Gastrocnemius medialis (tissue), 4 donors: Measurements from ENCODE around the gene ABTB2. TPM values are rescaled to one million over a fixed set of nuclear protein-coding genes. Genes with fewer than 3 reads are reported as not detected.

Experiments used
- ATAC-seq, 2 donors: fragments of 150-250 bp; one replicate each; pipeline ENCODE4 v1.9.1; 2016
- DNase-seq, 2 donors: peaks; one replicate each; pipeline ENCODE4 v3.0.0-alpha.2; 2019
- H3K27ac ChIP-seq, 4 donors: fragments of 200-600 bp; sonication (generic); 1 replicate in 1 of 4; 2 replicates in 3 of 4; pipeline ENCODE4 v1.5.1; 2016 to 2018; ENCODE audit warnings: mild to moderate bottlenecking in 2 of 4, moderate library complexity in 1 of 4
- H3K27me3 ChIP-seq, 3 donors: fragments of 200-600 bp; sonication (generic) in 2 of 3; 1 replicate in 1 of 3; 2 replicates in 2 of 3; pipeline versions ENCODE4 v1.5.1 to v1.6.0; 2016 to 2019; ENCODE audit warnings: mild to moderate bottlenecking in 1 of 3, moderate library complexity in 1 of 3
- H3K36me3 ChIP-seq, 2 donors: fragments of 200-600 bp; sonication (generic) in 1 of 2; one replicate each; pipeline ENCODE4 v1.5.1; 2017 to 2018
- H3K4me1 ChIP-seq, 2 donors: fragments of 200-600 bp; sonication (generic) in 1 of 2; one replicate each; pipeline ENCODE4 v1.5.1; 2016 to 2017; ENCODE audit warnings: mild to moderate bottlenecking in 2 of 2
- H3K4me3 ChIP-seq, 4 donors: fragments of 200-600 bp; sonication (generic) in 3 of 4; 1 replicate in 1 of 4; 2 replicates in 3 of 4; pipeline ENCODE4 v1.5.1; 2016 to 2019; ENCODE audit warnings: mild to moderate bottlenecking in 2 of 4
- H3K9me3 ChIP-seq, 3 donors: fragments of 200-600 bp; sonication (generic) in 2 of 3; 1 replicate in 1 of 3; 2 replicates in 2 of 3; pipeline ENCODE4 v1.5.1; 2016 to 2019
- CTCF ChIP-seq, 5 experiments: fragments of 450-650 bp in 3 of 5; fragments of 200-600 bp in 2 of 5; sonication (generic) in 2 of 5; IDR thresholded peaks in 4 of 5; conservative IDR thresholded peaks in 1 of 5; 1 replicate in 4 of 5; 2 replicates in 1 of 5; pipeline ENCODE4 v1.5.1; 2016 to 2019; ENCODE audit warnings: antibody characterized with exemption in 5 of 5, mild to moderate bottlenecking in 3 of 5, moderate library complexity in 3 of 5
- POLR2A ChIP-seq, 2 donors: fragments of 450-650 bp; IDR thresholded peaks; one replicate each; pipeline ENCODE4 v1.6.1; 2017; ENCODE audit warnings: antibody characterized with exemption in 2 of 2, mild to moderate bottlenecking in 2 of 2, moderate library complexity in 2 of 2
- in situ Hi-C, 4 donors: fragments of 200-750 bp; cut with MboI; loops; one replicate each; pipeline versions ENCODE4 v1.15.0 to v1.8.0; 2017; ENCODE audit warnings: low sequenced_read_pairs in 4 of 4
- intact Hi-C: fragments of 100-400 bp; cut with DNase I; formaldehyde crosslinking; loops from one replicate; pipeline ENCODE4 v1.15.1; 2023; ENCODE audit warnings: low total_unique reads
- total RNA-seq, 4 donors: library from RNA; depleted of rRNA; stranded (reverse); fragments of >200 nt; gene quantifications; one replicate each; pipeline versions ENCODE4 v1.1.0 to v1.2.3, GENCODE V29; 2016

Gene ABTB2
- total RNA-seq, 4 donors from 2014 or later: 8.8 to 30.7 (median 12.2) TPM

DNA sequence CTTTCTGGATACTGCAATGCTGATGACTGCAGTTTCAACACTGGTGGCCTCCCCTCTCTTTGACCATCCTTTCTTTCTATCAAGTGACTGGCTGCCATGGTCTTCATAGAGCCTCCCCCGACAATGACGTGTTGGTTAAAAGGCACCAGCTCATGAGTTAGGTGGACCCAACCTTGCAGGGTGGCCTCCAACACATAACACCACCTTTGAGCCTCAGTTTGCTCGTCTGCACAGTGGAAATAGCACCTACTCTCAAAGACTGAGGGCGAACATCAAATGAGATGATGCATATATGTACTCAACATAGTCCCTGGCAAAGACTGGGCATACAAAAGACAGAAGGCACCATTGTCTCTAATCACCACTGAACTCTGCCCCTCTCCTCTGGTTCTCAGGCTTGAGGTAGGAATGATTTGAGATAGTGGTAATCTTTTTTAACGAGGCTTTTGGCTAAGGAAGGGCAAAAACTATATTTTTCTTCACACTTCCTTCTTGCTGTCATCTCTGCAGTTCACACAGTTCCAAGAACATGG, 133.3 kb downstream of the ABTB2 start:
- intact Hi-C loops (no loop called here), in situ Hi-C loops (no loop called here)
- Histone ChIP-seq H3K27me3 (no peaks in the 10 kb centered on the region), H3K4me3 (no peak overlapping the region), H3K4me1 (peaks cover 9 to 12% of the 10 kb centered on the region in 2 donors), H3K9me3 (no peaks in the 10 kb centered on the region), H3K36me3 (no peaks in the 10 kb centered on the region), H3K27ac (no peak overlapping the region)
- ATAC-seq (no peak), DNase-seq (no peak)
- no peak for TF ChIP-seq CTCF (IDR thresholded peaks at IDR 0.05 in 4 of 5, conservative IDR thresholded peaks at IDR 0.05 in 1 of 5)
- no peak for TF ChIP-seq POLR2A (IDR thresholded peaks at IDR 0.05)

DNA sequence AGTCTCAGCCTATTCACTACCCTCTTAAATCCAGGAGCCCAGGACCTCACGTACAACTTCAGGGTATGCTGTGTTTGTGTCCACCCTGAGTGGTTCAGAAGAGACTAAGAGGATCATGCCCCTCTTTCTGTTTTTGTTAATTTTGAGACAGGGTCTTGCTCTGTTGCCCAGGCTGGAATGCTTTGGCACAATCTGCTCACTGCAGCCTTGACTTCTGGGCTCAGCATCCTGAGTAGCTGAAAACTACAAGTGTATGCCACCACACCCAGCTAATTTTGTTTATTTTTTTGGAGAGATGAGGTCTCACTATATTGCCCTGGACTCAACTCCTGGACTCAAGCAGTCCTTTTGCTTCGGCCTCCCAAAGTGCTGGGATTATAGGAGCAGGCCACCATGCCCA, 133.9 kb downstream of the ABTB2 start:
- ATAC-seq (no peak), DNase-seq (no peak)
- Histone ChIP-seq H3K36me3 (no peaks in the 10 kb centered on the region), H3K4me1 (peaks cover 9 to 17% of the 10 kb centered on the region in 2 donors), H3K27ac (no peak overlapping the region), H3K9me3 (no peaks in the 10 kb centered on the region), H3K4me3 (no peak overlapping the region), H3K27me3 (no peaks in the 10 kb centered on the region)
- intact Hi-C loops (no loop called here), in situ Hi-C loops (no loop called here)
- TF ChIP-seq POLR2A (IDR thresholded peaks at IDR 0.05): no peak
- no peak for TF ChIP-seq CTCF (IDR thresholded peaks at IDR 0.05 in 4 of 5, conservative IDR thresholded peaks at IDR 0.05 in 1 of 5)

GRCh38 chr11:34223021-34223813, 134.6 kb downstream of the ABTB2 start:
- in situ Hi-C loops: no loop called here

DNA sequence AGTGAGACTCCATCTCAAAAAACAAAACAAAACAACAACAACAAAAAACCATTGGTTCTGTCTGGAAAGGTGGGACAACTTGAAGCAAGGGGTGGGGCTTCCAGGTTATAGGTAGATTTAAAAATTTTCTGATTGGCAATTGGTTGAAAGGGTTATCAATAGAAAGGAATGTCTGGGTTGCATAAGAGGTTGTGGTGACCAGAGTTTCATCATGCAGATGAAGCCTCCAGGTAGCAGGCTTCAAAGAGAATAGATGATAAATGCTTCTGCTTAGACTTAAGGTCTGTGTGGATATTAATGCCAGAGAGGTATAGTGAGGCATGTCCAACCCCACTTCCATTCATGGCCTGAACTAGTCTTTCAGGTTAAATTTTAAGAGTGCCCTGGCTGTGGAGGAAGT, 135.8 kb downstream of the ABTB2 start:
- in situ Hi-C loops (no loop called here), intact Hi-C loops (no loop called here)
- DNase-seq (no peak), ATAC-seq (no peak)
- Histone ChIP-seq H3K4me3 (no peak overlapping the region), H3K27ac (no peak overlapping the region), H3K9me3 (no peaks in the 10 kb centered on the region), H3K36me3 (no peaks in the 10 kb centered on the region), H3K27me3 (no peaks in the 10 kb centered on the region), H3K4me1 (peaks cover 9 to 17% of the 10 kb centered on the region in 2 donors)
- TF ChIP-seq CTCF (IDR thresholded peaks at IDR 0.05 in 4 of 5, conservative IDR thresholded peaks at IDR 0.05 in 1 of 5) (no peak), POLR2A (IDR thresholded peaks at IDR 0.05) (no peak)

More at GRCh38 chr11:34223021-34223813, 134.6 kb downstream of the ABTB2 start:
- H3K27me3 ChIP-seq: no peaks in the 10 kb centered on the region
- peak; percentile 18 to 44 for ATAC-seq
- no peak overlapping the region for H3K4me3 ChIP-seq
- H3K9me3 ChIP-seq: no peaks in the 10 kb centered on the region
- H3K36me3 ChIP-seq: no peaks in the 10 kb centered on the region
- H3K4me1 ChIP-seq: peaks cover 9 to 17% of the 10 kb centered on the region in 2 donors
- H3K27ac ChIP-seq: no peak overlapping the region
- TF ChIP-seq POLR2A (IDR thresholded peaks at IDR 0.05): no peak
- intact Hi-C loops: no loop called here
- DNase-seq: peak in 1 of 2 donors; percentile 22

DNA sequence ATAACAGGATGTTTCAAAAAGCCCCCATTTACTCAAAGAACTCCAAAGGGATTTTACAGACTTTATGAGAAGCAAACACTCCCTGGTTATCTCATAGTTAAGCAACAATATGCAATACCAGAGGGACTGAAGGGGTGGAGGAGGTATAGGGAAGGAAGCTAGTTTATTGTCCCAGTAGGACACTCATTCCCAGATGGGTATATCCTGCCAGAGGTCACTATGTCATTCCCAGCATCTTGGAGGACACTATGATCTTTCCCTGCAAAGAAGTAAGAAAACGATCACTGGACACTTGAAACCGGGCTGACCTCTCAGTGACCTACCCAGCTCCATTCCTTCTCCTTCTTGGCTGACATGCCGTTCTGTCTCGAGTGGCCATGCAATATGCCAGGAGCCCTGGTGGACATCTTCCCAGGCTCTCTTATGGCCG, 137.9 kb downstream of the ABTB2 start:
- Histone ChIP-seq H3K36me3 (no peaks in the 10 kb centered on the region), H3K4me1 (peaks cover 9 to 17% of the 10 kb centered on the region in 2 donors), H3K4me3 (no peak overlapping the region), H3K27me3 (no peaks in the 10 kb centered on the region), H3K27ac (no peak overlapping the region), H3K9me3 (no peaks in the 10 kb centered on the region)
- no peak for TF ChIP-seq POLR2A (IDR thresholded peaks at IDR 0.05)
- peak in 1 of 2 donors; percentile 40 for DNase-seq
- in situ Hi-C loops: no loop called here
- intact Hi-C loops: no loop called here
- ATAC-seq: peak; percentile 58 to 78
